Endothelial cell of umbilical vein (primary cell): ENCODE results near the gene TAF12. TPM values are rescaled to one million over a fixed set of nuclear protein-coding genes. Genes with fewer than 3 reads are reported as not detected.

ENCODE experiments used
- BruUV-seq: library from RNA; stranded (reverse); fragments of 400-500 nt; replicated peaks from 2 replicates; lab custom pipeline; 2021; lab: Mats Ljungman, UMichigan
- CTCF ChIA-PET: fragments of 300-600, 350-600 bp; sonication (Branson Sonifier 250); formaldehyde crosslinking; loops from one replicate; lab custom pipeline; 2021; ENCODE audit warnings: antibody characterized with exemption, inconsistent platforms; lab: Charles Lee
- POLR2A ChIA-PET: fragments of 300-600, 350-600 bp; sonication (Branson Sonifier 250); formaldehyde crosslinking; loops from one replicate; lab custom pipeline; 2021; ENCODE audit warnings: antibody characterized with exemption, inconsistent platforms; lab: Charles Lee
- DNase-seq: peaks from one replicate; pipeline ENCODE4 v3.0.0-alpha.2; 2011; ENCODE audit warnings: low read depth, low spot score
- FAIRE-seq: peaks from 2 replicates; lab custom pipeline; 2011; peaks lifted over from hg19 to GRCh38; lab: Jason Lieb, UNC
- H2AFZ ChIP-seq: 2 replicates; pipeline ENCODE4 v1.6.0; 2012; ENCODE audit warnings: low read depth, low read length, control low read depth, inconsistent platforms
- H3K27ac ChIP-seq: 2 replicates; pipeline ENCODE4 v1.5.1; 2011; ENCODE audit warnings: low read depth, mild to moderate bottlenecking, control low read depth, low read length, moderate library complexity; ENCODE audit not compliant: insufficient read depth
- H3K27me3 ChIP-seq, 2 experiments: 2 replicates each; pipeline versions ENCODE4 v1.6.0 to v1.6.1; 2011; ENCODE audit warnings: low read length in 2 of 2, mixed read lengths in 1 of 2; ENCODE audit not compliant: control insufficient read depth in 2 of 2, insufficient read depth in 2 of 2
- H3K36me3 ChIP-seq, 2 experiments: 2 replicates in 1 of 2; 3 replicates in 1 of 2; pipeline ENCODE4 v1.5.1; 2011; ENCODE audit warnings: low read length in 2 of 2, mild to moderate bottlenecking in 1 of 2, moderate library complexity in 1 of 2; ENCODE audit not compliant: control insufficient read depth in 2 of 2, insufficient read depth in 2 of 2; ENCODE audit errors: extremely low read depth in 1 of 2
- H3K4me1 ChIP-seq: 3 replicates; pipeline ENCODE4 v1.5.1; 2011; ENCODE audit warnings: mild to moderate bottlenecking, low read length; ENCODE audit not compliant: control insufficient read depth, insufficient read depth; ENCODE audit errors: extremely low read depth
- H3K4me2 ChIP-seq: 2 replicates; pipeline ENCODE4 v1.6.1; 2011; ENCODE audit warnings: low read length, control low read depth, mixed read lengths; ENCODE audit not compliant: insufficient read depth
- H3K4me3 ChIP-seq, 3 experiments: fragments of 200-600 bp in 1 of 3; sonication (generic), shearing (Covaris generic) in 1 of 3; replicated peaks in 1 of 3; 2 replicates each; pipeline ENCODE4 v1.5.1; 2011 to 2016; ENCODE audit warnings: control low read depth in 3 of 3, low read length in 3 of 3, mild to moderate bottlenecking in 2 of 3, inconsistent platforms in 1 of 3, low read depth in 1 of 3, moderate library complexity in 1 of 3; ENCODE audit not compliant: insufficient read depth in 1 of 3
- H3K79me2 ChIP-seq: 2 replicates; pipeline ENCODE4 v1.6.0; 2012; ENCODE audit warnings: low read length, inconsistent platforms; ENCODE audit not compliant: control insufficient read depth, insufficient read depth
- H3K9ac ChIP-seq: replicated peaks from 2 replicates; pipeline ENCODE3; 2011; ENCODE audit warnings: low read length, control low read depth; ENCODE audit not compliant: insufficient read depth; ENCODE audit errors: extremely low read depth
- H3K9me1 ChIP-seq: replicated peaks from 3 replicates; pipeline ENCODE4 v1.6.0; 2011; ENCODE audit warnings: mild to moderate bottlenecking, low read length; ENCODE audit not compliant: control insufficient read depth, insufficient read depth; ENCODE audit errors: extremely low read depth
- H3K9me3 ChIP-seq: replicated peaks from 2 replicates; pipeline ENCODE4 v1.5.1; 2012; ENCODE audit warnings: low read length, inconsistent platforms; ENCODE audit not compliant: control insufficient read depth, insufficient read depth
- H4K20me1 ChIP-seq: replicated peaks from 2 replicates; pipeline ENCODE3; 2011; ENCODE audit warnings: mild to moderate bottlenecking, low read length; ENCODE audit not compliant: control insufficient read depth, insufficient read depth; ENCODE audit errors: extremely low read depth
- CTCF ChIP-seq, 2 donors: IDR thresholded peaks; 1 replicate in 1 of 2; 2 replicates in 1 of 2; pipeline ENCODE4 v1.5.1; 2011; ENCODE audit warnings: low read length in 2 of 2, mild to moderate bottlenecking in 2 of 2, moderate library complexity in 2 of 2, control low read depth in 1 of 2, inconsistent platforms in 1 of 2, low read depth in 1 of 2; ENCODE audit not compliant: insufficient read depth in 1 of 2; ENCODE audit errors: extremely low read depth in 1 of 2
- EZH2 ChIP-seq: IDR thresholded peaks from 2 replicates; pipeline ENCODE4 v1.6.1; 2012; ENCODE audit warnings: borderline replicate concordance, low read depth, mild to moderate bottlenecking, moderate library complexity, low read length, inconsistent platforms; ENCODE audit not compliant: severe bottlenecking
- FOS ChIP-seq: IDR thresholded peaks from 2 replicates; pipeline ENCODE4 v1.6.1; 2011; ENCODE audit warnings: mild to moderate bottlenecking, low read length, moderate library complexity, borderline replicate concordance; ENCODE audit not compliant: insufficient read depth
- GATA2 ChIP-seq: IDR thresholded peaks from 2 replicates; pipeline ENCODE4 v1.7.0; 2011; ENCODE audit warnings: low read depth, mild to moderate bottlenecking, moderate library complexity, mixed read lengths, low read length; ENCODE audit not compliant: insufficient read length, insufficient read depth
- JUN ChIP-seq: IDR thresholded peaks from 2 replicates; pipeline ENCODE4 v1.6.1; 2011; ENCODE audit warnings: borderline replicate concordance, low read depth; ENCODE audit not compliant: insufficient read length, insufficient read depth
- MAX ChIP-seq: IDR thresholded peaks from 2 replicates; pipeline ENCODE4 v1.6.1; 2011; ENCODE audit not compliant: insufficient read depth, insufficient read length
- MYC ChIP-seq: IDR thresholded peaks from one replicate; pipeline ENCODE4 v1.6.1; 2011; ENCODE audit warnings: mild to moderate bottlenecking, low read depth, low read length
- POLR2A ChIP-seq: IDR thresholded peaks from 2 replicates; pipeline ENCODE4 v1.6.1; 2012; ENCODE audit warnings: low read depth, mild to moderate bottlenecking, control low read depth, low read length
- POLR2AphosphoS5 ChIP-seq: IDR thresholded peaks from 2 replicates; pipeline ENCODE4 v1.6.1; 2012; ENCODE audit warnings: low read depth, mild to moderate bottlenecking, control low read depth, low read length, moderate library complexity; ENCODE audit not compliant: insufficient read depth
- dilution Hi-C: fragments of 300-500 bp; cut with MboI; formaldehyde crosslinking; loops from one replicate; pipeline ENCODE4 v1.15.0; 2019; ENCODE audit warnings: low sequenced_read_pairs; ENCODE audit not compliant: extremely low pct_ligation_motif_present
- intact Hi-C: fragments of 100-400 bp; cut with micrococcal nuclease; formaldehyde crosslinking; loops from one replicate; pipeline ENCODE4 v1.10.0; 2022
- polyA plus RNA-seq, 4 experiments: library from polyadenylated mRNA; depleted of rRNA in 3 of 4; stranded (reverse) in 3 of 4; unstranded in 1 of 4; fragments of >200 nt; gene quantifications; 2 replicates each; pipeline versions ENCODE4 v1.2.1 to v1.2.3, GENCODE V29; 2011 to 2012; ENCODE audit warnings: missing spikeins in 1 of 4
- total RNA-seq: library from RNA; stranded (reverse); gene quantifications from 2 replicates; pipeline ENCODE4 v1.2.3, GENCODE V29; 2021

Gene TAF12
- total and polyA plus RNA-seq, 2 donors (not counting 3 experiments of a cell fraction or from before 2014, with no cell fraction given), result 17.7 to 18.2 TPM

- H3K36me3 ChIP-seq, result peaks cover 19% of the 10 kb centered on the region in 2 experiments
- H3K9me1 ChIP-seq, result no peaks in the 10 kb centered on the region
- TF ChIP-seq EZH2 (no peak), POLR2AphosphoS5 (no peak), FOS (no peak), GATA2 (no peak), POLR2A (no peak), MAX (no peak), CTCF (IDR thresholded peaks at IDR 0.05; ENCODE audit: extremely low read depth in 1 of 2, insufficient read depth in 1 of 2, low read depth in 1 of 2, low read length in 2 of 2) (no peak), MYC (no peak), JUN (no peak)
- ChIA-PET CTCF (interaction anchor here (0.5 to 1.0 kb wide), 4 partner anchors 14 to 310 kb away, joined by 3 to 4 read pairs (median 3); partner anchors contain the start of gene TRNAU1AP), POLR2A (interaction anchor here (0.6 to 0.9 kb wide), 2 partner anchors 10 to 14 kb away, joined by 5 to 7 read pairs; no protein-coding TSS in a partner anchor)
- no peak overlapping the region for H3K27ac ChIP-seq
- no peaks in the 10 kb centered on the region for H3K79me2 ChIP-seq
- no peak overlapping the region for H3K4me3 ChIP-seq
- FAIRE-seq (no peak), DNase-seq (no peak)
- no peaks in the 10 kb centered on the region for H3K27me3 ChIP-seq
- H3K4me1 ChIP-seq, result no peaks in the 10 kb centered on the region
- H3K4me2 ChIP-seq, result no peak overlapping the region
- no peak overlapping the region for H2AFZ ChIP-seq
- intact Hi-C loops, result no loop called here
- dilution Hi-C loops, result no loop called here
- H3K9ac ChIP-seq, result no peak overlapping the region
- BruUV-seq, result no TSS peak
- no peaks in the 10 kb centered on the region for H3K9me3 ChIP-seq
- H4K20me1 ChIP-seq, result no peaks in the 10 kb centered on the region
These were observed 75.9 kb downstream of the TAF12 start for GRCh38 chr1:28566931-28567330.
